Measurements from ENCODE around the gene ZNF740.
"Not testable (repeated sequence)": the region's sequence is repeated elsewhere in the genome, so short reads cannot be mapped to it uniquely, and the experiment has no call there.

ZNF740 gene

GRCh38 chr12:53200107-53200457, 19.6 kb downstream of the ZNF740 start:
- peak overlapping the region; percentile 62 for H3K27ac ChIP-seq
- peak overlapping the region; percentile 91 for H3K4me2 ChIP-seq
- peaks cover 60% of the 10 kb centered on the region for H3K4me1 ChIP-seq
- no peaks in the 10 kb centered on the region for H3K9me3 ChIP-seq
- TF ChIP-seq Cebpa-rat (IDR thresholded peaks at IDR 0.05) = no peak
- H3K36me3 ChIP-seq = peaks cover 9% of the 10 kb centered on the region; the same call in 1 of the 2 replicates
- H3K4me3 ChIP-seq = peak overlapping the region; percentile 46
- no peaks in the 10 kb centered on the region for H3K27me3 ChIP-seq
- H4K20me1 ChIP-seq = no peaks in the 10 kb centered on the region
- peak overlapping the region; percentile 38; the same call in 1 of the 2 replicates for H3K9ac ChIP-seq

GRCh38 chr12:53200458-53201176, 20.1 kb downstream of the ZNF740 start:
- Histone ChIP-seq H3K4me3 (peak overlapping the region; percentile 46), H3K27me3 (no peaks in the 10 kb centered on the region), H3K9me3 (no peaks in the 10 kb centered on the region), H3K9ac (peak overlapping the region; percentile 38; the same call in 1 of the 2 replicates), H3K4me2 (peak overlapping the region; percentile 91), H4K20me1 (no peaks in the 10 kb centered on the region), H3K36me3 (peaks cover 9% of the 10 kb centered on the region; the same call in 1 of the 2 replicates), H3K27ac (peak overlapping the region; percentile 62), H3K4me1 (peaks cover 65% of the 10 kb centered on the region)
- no peak for TF ChIP-seq Cebpa-rat (IDR thresholded peaks at IDR 0.05)

DNA sequence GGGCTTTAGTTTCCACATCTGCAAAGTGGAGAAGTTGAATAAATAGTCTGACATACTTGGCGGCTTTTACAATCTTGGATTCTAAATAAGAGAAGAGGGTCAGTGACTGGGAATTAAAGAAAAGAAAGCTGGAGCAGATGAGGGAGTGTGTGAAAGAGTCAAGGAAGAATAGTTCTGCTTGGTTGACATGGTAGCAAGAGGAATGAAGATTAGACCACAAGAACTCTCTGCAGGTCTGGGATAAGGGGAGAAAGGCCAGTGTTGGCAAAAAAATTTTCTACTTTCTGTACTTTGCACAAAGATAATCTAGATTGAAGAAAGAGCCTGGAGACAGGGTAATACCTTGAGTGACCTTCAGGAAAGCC, 20.6 kb downstream of the ZNF740 start:
- peak overlapping the region; percentile 62 for H3K27ac ChIP-seq
- H4K20me1 ChIP-seq = no peaks in the 10 kb centered on the region
- no peak overlapping the region for H3K4me3 ChIP-seq
- H3K9me3 ChIP-seq = no peaks in the 10 kb centered on the region
- peaks cover 70% of the 10 kb centered on the region for H3K4me1 ChIP-seq
- H3K27me3 ChIP-seq = no peaks in the 10 kb centered on the region
- peaks cover 9% of the 10 kb centered on the region; the same call in 1 of the 2 replicates for H3K36me3 ChIP-seq
- peak overlapping the region; percentile 91 for H3K4me2 ChIP-seq
- no peak for TF ChIP-seq Cebpa-rat (IDR thresholded peaks at IDR 0.05)
- peak overlapping the region; percentile 38; the same call in 1 of the 2 replicates for H3K9ac ChIP-seq

DNA sequence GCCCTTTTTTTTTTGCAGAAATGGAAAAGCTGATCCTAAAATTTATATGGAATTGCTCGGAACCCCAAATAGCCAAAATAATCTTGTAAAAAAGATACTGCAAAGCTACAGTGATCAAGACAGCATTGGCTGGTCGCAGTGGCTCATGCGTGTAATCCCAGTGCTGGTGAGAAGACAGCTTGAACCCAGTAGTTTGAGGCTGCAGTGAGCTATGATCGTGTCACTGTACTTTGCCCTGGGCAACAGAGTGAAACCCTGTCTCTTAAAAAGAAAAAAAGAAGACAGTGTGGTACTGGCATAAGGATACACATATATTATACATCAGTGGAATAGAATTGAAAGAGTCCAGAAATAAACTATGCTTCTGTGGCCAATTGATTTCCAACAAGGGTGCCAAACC, 21.1 kb downstream of the ZNF740 start:
- Histone ChIP-seq H3K9me3 (no peaks in the 10 kb centered on the region), H3K4me2 (peak overlapping the region; percentile 91), H3K9ac (no peak overlapping the region), H4K20me1 (no peaks in the 10 kb centered on the region), H3K4me1 (peaks cover 75% of the 10 kb centered on the region), H3K4me3 (no peak overlapping the region), H3K27me3 (no peaks in the 10 kb centered on the region), H3K27ac (no peak overlapping the region), H3K36me3 (peaks cover 6% of the 10 kb centered on the region; the same call in 1 of the 2 replicates)
- TF ChIP-seq Cebpa-rat (IDR thresholded peaks at IDR 0.05) = no peak

DNA sequence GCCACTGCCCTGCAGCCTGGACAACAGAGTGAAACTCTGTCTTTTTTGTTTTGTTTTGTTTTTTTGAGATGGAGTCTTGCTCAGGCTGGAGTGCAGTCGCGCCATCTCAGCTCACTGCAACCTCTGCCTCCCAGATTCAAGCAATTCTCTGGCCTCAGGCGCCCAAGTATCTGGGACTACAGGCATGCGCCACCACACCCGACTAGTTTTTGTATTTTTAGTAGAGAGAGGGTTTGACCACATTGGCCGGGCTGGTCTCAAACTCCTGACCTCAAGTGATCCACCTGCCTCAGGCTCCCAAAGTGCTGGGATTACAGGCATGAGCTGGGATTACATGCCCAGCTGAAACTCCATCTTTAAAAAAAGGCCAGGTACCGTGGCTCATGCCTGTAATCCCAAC, 21.8 kb downstream of the ZNF740 start:
- H3K27me3 ChIP-seq, H4K20me1 ChIP-seq, H3K4me3 ChIP-seq, H3K27ac ChIP-seq, H3K9me3 ChIP-seq, H3K36me3 ChIP-seq: not testable (repeated sequence)
- peak overlapping the region; percentile 91 for H3K4me2 ChIP-seq
- peaks cover 82% of the 10 kb centered on the region for H3K4me1 ChIP-seq
- peak overlapping the region; percentile 23; the same call in 1 of the 2 replicates for H3K9ac ChIP-seq

GRCh38 chr12:53204351-53204750, 23.8 kb downstream of the ZNF740 start:
- H4K20me1 ChIP-seq = no peaks in the 10 kb centered on the region
- peaks cover 83% of the 10 kb centered on the region for H3K4me1 ChIP-seq
- no peaks in the 10 kb centered on the region for H3K27me3 ChIP-seq
- no peak overlapping the region for H3K27ac ChIP-seq
- no peaks in the 10 kb centered on the region for H3K36me3 ChIP-seq
- no peak for TF ChIP-seq Cebpa-rat (IDR thresholded peaks at IDR 0.05)
- no peak overlapping the region for H3K9ac ChIP-seq
- no peak overlapping the region for H3K4me2 ChIP-seq
- H3K4me3 ChIP-seq = no peak overlapping the region
- no peaks in the 10 kb centered on the region for H3K9me3 ChIP-seq

- Histone ChIP-seq H3K4me1 (peaks cover 83% of the 10 kb centered on the region), H3K9me3 (no peaks in the 10 kb centered on the region), H4K20me1 (no peaks in the 10 kb centered on the region), H3K9ac (peak overlapping the region; percentile 72; the same call in 1 of the 2 replicates), H3K4me2 (peak overlapping the region; percentile 85), H3K36me3 (peaks cover 7% of the 10 kb centered on the region), H3K4me3 (peak overlapping the region; percentile 39), H3K27ac (peak overlapping the region; percentile 74), H3K27me3 (no peaks in the 10 kb centered on the region)
- peak; percentile 77 for TF ChIP-seq Cebpa-rat (IDR thresholded peaks at IDR 0.05)
These were observed 25.4 kb downstream of the ZNF740 start for GRCh38 chr12:53205747-53206419.

DNA sequence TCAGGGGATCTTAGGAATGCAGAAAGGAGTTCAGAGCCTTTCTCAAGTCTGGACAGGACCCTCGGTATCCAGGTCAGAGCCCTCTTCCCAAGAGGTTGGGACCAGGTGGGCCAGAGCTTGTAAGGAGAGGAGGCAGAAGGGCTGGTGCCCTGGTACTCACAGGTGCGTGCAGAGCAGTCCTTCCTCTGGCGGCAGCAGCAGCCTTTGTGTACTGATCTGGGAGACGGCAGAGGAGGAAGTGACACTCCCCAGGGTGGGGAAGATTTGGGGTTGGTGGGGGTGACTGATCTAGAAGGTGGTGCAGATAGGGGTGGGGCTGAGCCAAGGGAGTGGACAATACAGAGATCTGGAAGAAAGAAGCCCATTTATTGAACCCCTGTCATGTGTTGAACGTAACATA, 26.5 kb downstream of the ZNF740 start, which contains the start of gene ITGB7:
Gene ITGB7, minus strand, starts transcription at position 210 of the 400 bp plus-strand sequence. CDS start 6,808 bp downstream, outside the sequence.
- peaks cover 79% of the 10 kb centered on the region for H3K4me1 ChIP-seq
- TF ChIP-seq Cebpa-rat (IDR thresholded peaks at IDR 0.05) = no peak
- H3K27me3 ChIP-seq = no peaks in the 10 kb centered on the region
- no peaks in the 10 kb centered on the region for H3K9me3 ChIP-seq
- peaks cover 19% of the 10 kb centered on the region for H3K36me3 ChIP-seq
- H3K4me2 ChIP-seq = peak within 1 kb of the TSS; percentile 85
- peak within 1 kb of the TSS; percentile 39 for H3K4me3 ChIP-seq
- peak within 1 kb of the TSS; percentile 74 for H3K27ac ChIP-seq
- no peaks in the 10 kb centered on the region for H4K20me1 ChIP-seq
- H3K9ac ChIP-seq = peak within 1 kb of the TSS; percentile 72; the same call in 1 of the 2 replicates

DNA sequence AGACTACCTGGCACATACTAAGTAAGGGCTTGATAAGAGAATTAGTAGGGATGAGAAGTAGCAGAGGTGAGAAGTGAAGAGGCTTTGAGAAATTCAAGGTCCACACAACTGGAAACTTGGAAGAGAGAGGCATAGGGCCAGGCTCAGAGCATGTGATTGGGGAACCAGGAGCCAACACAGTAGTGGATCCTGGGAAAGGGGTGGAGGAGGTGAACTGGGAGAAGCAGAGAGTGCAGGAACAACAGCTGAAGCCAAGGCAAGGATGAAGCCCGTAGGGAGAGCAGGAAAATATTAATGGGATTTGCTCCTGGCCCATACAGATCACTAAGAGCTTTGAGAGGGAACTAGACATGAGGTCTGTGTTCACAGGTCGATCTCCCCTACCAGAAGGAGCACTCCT, 27.9 kb downstream of the ZNF740 start:
- no peaks in the 10 kb centered on the region for H3K27me3 ChIP-seq
- H3K9me3 ChIP-seq = no peaks in the 10 kb centered on the region
- no peaks in the 10 kb centered on the region for H4K20me1 ChIP-seq
- H3K4me3 ChIP-seq = peak overlapping the region; percentile 56; the same call in 1 of the 2 replicates
- H3K4me1 ChIP-seq = peaks cover 76% of the 10 kb centered on the region
- TF ChIP-seq Cebpa-rat (IDR thresholded peaks at IDR 0.05) = no peak
- peak overlapping the region; percentile 60; the same call in 1 of the 2 replicates for H3K9ac ChIP-seq
- H3K27ac ChIP-seq = peak overlapping the region; percentile 74
- H3K36me3 ChIP-seq = peaks cover 31% of the 10 kb centered on the region
- peak overlapping the region; percentile 85 for H3K4me2 ChIP-seq
